K562 (cell line): Measurements from ENCODE around the gene MBIP.

Experiments used
- FOS ChIP-seq: IDR thresholded peaks from 3 replicates; pipeline ENCODE4 v1.6.1; 2011; ENCODE audit not compliant: insufficient read length; ENCODE audit errors: extremely low read depth
- PCBP2 ChIP-seq: fragments of 200-400 bp; formaldehyde crosslinking; IDR thresholded peaks from 2 replicates; pipeline ENCODE4 v1.6.1; 2018; ENCODE audit warnings: low read length, low read depth, mild to moderate bottlenecking, moderate library complexity; ENCODE audit not compliant: poor library complexity, severe bottlenecking
- PHTF2 ChIP-seq: fragments of 250-450 bp; sonication (Bioruptor Pico); IDR thresholded peaks from 2 replicates; pipeline ENCODE4 v1.5.0; 2021; ENCODE audit warnings: mild to moderate bottlenecking
- POLR2A ChIP-seq: fragments of 450-650 bp; conservative IDR thresholded peaks from 2 replicates; pipeline ENCODE4 v1.6.1; 2016
- SETDB1 ChIP-seq: IDR thresholded peaks from one replicate; pipeline ENCODE4 v1.6.1; 2012; ENCODE audit warnings: low read length, control low read depth, inconsistent platforms
- ZC3H11A ChIP-seq: IDR thresholded peaks from 2 replicates; pipeline ENCODE4 v1.6.1; 2012; ENCODE audit warnings: low read depth, low read length, improper control_type of control experiment
- ZNF232 ChIP-seq: sonication (generic); formaldehyde crosslinking; IDR thresholded peaks from 2 replicates; pipeline ENCODE4 v1.8.0; 2022; ENCODE audit warnings: mild to moderate bottlenecking, missing genetic modification reagents
- TF ChIP-seq, protein P1 (sequence below): IDR thresholded peaks from 2 replicates; pipeline ENCODE4 v1.6.1; 2016; ENCODE audit warnings: missing genetic modification characterization, missing compliant biosample characterization
- TF ChIP-seq, protein P2 (sequence below): fragments of 250-450 bp; sonication (Bioruptor Pico); IDR thresholded peaks from 2 replicates; pipeline ENCODE4 v1.8.0; 2021; ENCODE audit warnings: borderline replicate concordance, mild to moderate bottlenecking, moderate library complexity; ENCODE audit not compliant: poor library complexity, severe bottlenecking
- TF ChIP-seq, protein P3 (sequence below), 2 experiments: IDR thresholded peaks; 2 replicates each; pipeline ENCODE4 v1.6.1; 2012; ENCODE audit warnings: improper control_type of control experiment in 2 of 2, low read depth in 2 of 2, low read length in 2 of 2, borderline replicate concordance in 1 of 2
- TF ChIP-seq, protein P4 (sequence below), 3 experiments: IDR thresholded peaks in 2 of 3; conservative IDR thresholded peaks in 1 of 3; 2 replicates each; pipeline ENCODE4 v1.5.1; 2011 to 2012; ENCODE audit warnings: low read length in 3 of 3, mild to moderate bottlenecking in 3 of 3, control low read depth in 2 of 3, improper control_type of control experiment in 1 of 3, inconsistent platforms in 1 of 3, low read depth in 1 of 3, mixed read lengths in 1 of 3, moderate library complexity in 1 of 3; ENCODE audit not compliant: insufficient read depth in 2 of 3
- TF ChIP-seq, protein P5 (sequence below): fragments of 150-350 bp; conservative IDR thresholded peaks from 2 replicates; pipeline ENCODE4 v1.6.1; 2014; ENCODE audit warnings: low read length
- TF ChIP-seq, protein P6 (sequence below): fragments of 250-450 bp; sonication (Bioruptor Pico); IDR thresholded peaks from 2 replicates; pipeline ENCODE4 v1.5.0; 2020; ENCODE audit warnings: mild to moderate bottlenecking, borderline replicate concordance

DNA sequence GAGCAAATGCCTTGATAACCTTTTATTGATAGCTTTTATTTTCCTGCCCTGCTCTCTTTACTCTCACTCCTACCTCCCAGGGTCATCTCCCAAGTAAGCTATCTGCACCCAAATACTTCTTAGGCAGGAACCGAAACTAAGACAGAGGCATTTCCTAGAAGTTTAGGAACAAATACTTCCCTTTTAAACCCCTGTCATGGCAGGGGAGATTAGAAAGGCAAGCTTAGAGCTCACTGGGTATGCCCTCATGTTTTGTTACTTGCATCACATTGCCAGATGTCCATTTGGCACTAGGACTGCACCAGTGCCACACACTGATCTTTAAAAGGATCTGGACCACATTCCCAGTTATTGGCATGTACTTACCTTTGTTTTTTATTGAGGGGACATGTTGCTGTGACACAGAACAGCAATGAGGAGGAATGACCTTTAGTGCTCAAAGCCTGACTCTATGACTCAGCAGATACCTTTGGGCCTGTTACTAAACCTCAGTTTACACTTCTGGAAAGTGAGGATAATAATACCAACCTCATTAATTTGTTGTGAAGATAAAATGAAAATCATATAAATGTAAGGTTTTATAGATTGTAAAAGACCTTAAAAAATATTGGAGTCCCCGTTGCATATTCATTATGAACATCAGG lies 40.9 kb upstream of the MBIP start:
- TF ChIP-seq, protein P1, sequence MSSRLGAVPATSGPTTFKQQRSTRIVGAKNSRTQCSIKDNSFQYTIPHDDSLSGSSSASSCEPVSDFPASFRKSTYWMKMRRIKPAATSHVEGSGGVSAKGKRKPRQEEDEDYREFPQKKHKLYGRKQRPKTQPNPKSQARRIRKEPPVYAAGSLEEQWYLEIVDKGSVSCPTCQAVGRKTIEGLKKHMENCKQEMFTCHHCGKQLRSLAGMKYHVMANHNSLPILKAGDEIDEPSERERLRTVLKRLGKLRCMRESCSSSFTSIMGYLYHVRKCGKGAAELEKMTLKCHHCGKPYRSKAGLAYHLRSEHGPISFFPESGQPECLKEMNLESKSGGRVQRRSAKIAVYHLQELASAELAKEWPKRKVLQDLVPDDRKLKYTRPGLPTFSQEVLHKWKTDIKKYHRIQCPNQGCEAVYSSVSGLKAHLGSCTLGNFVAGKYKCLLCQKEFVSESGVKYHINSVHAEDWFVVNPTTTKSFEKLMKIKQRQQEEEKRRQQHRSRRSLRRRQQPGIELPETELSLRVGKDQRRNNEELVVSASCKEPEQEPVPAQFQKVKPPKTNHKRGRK (tag), result no peak
- TF ChIP-seq, protein P2, sequence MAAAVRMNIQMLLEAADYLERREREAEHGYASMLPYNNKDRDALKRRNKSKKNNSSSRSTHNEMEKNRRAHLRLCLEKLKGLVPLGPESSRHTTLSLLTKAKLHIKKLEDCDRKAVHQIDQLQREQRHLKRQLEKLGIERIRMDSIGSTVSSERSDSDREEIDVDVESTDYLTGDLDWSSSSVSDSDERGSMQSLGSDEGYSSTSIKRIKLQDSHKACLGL (CRISPR knock-in tag), result no peak
- TF ChIP-seq ZNF232 (no peak), SETDB1 (no peak), ZC3H11A (no peak), PHTF2 (CRISPR knock-in tag) (no peak), POLR2A (no peak), PCBP2 (no peak), FOS (no peak)
- TF ChIP-seq, protein P3, sequence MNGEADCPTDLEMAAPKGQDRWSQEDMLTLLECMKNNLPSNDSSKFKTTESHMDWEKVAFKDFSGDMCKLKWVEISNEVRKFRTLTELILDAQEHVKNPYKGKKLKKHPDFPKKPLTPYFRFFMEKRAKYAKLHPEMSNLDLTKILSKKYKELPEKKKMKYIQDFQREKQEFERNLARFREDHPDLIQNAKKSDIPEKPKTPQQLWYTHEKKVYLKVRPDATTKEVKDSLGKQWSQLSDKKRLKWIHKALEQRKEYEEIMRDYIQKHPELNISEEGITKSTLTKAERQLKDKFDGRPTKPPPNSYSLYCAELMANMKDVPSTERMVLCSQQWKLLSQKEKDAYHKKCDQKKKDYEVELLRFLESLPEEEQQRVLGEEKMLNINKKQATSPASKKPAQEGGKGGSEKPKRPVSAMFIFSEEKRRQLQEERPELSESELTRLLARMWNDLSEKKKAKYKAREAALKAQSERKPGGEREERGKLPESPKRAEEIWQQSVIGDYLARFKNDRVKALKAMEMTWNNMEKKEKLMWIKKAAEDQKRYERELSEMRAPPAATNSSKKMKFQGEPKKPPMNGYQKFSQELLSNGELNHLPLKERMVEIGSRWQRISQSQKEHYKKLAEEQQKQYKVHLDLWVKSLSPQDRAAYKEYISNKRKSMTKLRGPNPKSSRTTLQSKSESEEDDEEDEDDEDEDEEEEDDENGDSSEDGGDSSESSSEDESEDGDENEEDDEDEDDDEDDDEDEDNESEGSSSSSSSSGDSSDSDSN (IDR thresholded peaks at IDR 0.05; ENCODE audit: borderline replicate concordance in 1 of 2, low read depth in 2 of 2, low read length in 2 of 2), result no peak
- TF ChIP-seq, protein P4, sequence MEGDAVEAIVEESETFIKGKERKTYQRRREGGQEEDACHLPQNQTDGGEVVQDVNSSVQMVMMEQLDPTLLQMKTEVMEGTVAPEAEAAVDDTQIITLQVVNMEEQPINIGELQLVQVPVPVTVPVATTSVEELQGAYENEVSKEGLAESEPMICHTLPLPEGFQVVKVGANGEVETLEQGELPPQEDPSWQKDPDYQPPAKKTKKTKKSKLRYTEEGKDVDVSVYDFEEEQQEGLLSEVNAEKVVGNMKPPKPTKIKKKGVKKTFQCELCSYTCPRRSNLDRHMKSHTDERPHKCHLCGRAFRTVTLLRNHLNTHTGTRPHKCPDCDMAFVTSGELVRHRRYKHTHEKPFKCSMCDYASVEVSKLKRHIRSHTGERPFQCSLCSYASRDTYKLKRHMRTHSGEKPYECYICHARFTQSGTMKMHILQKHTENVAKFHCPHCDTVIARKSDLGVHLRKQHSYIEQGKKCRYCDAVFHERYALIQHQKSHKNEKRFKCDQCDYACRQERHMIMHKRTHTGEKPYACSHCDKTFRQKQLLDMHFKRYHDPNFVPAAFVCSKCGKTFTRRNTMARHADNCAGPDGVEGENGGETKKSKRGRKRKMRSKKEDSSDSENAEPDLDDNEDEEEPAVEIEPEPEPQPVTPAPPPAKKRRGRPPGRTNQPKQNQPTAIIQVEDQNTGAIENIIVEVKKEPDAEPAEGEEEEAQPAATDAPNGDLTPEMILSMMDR (IDR thresholded peaks at IDR 0.05 in 2 of 3, conservative IDR thresholded peaks at IDR 0.05 in 1 of 3; ENCODE audit: insufficient read depth in 2 of 3, low read depth in 1 of 3, low read length in 3 of 3), result no peak
- TF ChIP-seq, protein P5, sequence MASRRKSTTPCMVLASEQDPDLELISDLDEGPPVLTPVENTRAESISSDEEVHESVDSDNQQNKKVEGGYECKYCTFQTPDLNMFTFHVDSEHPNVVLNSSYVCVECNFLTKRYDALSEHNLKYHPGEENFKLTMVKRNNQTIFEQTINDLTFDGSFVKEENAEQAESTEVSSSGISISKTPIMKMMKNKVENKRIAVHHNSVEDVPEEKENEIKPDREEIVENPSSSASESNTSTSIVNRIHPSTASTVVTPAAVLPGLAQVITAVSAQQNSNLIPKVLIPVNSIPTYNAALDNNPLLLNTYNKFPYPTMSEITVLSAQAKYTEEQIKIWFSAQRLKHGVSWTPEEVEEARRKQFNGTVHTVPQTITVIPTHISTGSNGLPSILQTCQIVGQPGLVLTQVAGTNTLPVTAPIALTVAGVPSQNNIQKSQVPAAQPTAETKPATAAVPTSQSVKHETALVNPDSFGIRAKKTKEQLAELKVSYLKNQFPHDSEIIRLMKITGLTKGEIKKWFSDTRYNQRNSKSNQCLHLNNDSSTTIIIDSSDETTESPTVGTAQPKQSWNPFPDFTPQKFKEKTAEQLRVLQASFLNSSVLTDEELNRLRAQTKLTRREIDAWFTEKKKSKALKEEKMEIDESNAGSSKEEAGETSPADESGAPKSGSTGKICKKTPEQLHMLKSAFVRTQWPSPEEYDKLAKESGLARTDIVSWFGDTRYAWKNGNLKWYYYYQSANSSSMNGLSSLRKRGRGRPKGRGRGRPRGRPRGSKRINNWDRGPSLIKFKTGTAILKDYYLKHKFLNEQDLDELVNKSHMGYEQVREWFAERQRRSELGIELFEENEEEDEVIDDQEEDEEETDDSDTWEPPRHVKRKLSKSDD, result no peak
- TF ChIP-seq, protein P6, sequence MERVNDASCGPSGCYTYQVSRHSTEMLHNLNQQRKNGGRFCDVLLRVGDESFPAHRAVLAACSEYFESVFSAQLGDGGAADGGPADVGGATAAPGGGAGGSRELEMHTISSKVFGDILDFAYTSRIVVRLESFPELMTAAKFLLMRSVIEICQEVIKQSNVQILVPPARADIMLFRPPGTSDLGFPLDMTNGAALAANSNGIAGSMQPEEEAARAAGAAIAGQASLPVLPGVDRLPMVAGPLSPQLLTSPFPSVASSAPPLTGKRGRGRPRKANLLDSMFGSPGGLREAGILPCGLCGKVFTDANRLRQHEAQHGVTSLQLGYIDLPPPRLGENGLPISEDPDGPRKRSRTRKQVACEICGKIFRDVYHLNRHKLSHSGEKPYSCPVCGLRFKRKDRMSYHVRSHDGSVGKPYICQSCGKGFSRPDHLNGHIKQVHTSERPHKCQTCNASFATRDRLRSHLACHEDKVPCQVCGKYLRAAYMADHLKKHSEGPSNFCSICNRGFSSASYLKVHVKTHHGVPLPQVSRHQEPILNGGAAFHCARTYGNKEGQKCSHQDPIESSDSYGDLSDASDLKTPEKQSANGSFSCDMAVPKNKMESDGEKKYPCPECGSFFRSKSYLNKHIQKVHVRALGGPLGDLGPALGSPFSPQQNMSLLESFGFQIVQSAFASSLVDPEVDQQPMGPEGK (CRISPR knock-in tag), result no peak
